ENCODE measurements around the gene FAM163B. TPM values are rescaled to one million over a fixed set of nuclear protein-coding genes. Genes with fewer than 3 reads are reported as not detected.

FAM163B gene
- under 1 TPM; 0.25 to 0.38 (median 0.33) TPM for polyA plus RNA-seq (ENCODE audit: insufficient read length in 3 of 3)
- long read RNA-seq, donor 1 = 0 reads
- long read RNA-seq, donor 2 = 0 reads
- long read RNA-seq, donor 3 = 0 reads
- long read RNA-seq, donor 4 = 0 reads
- long read RNA-seq, donor 5 = 0 reads
- long read RNA-seq, donor 6 = 0 reads
- long read RNA-seq, donor 7 = 0 reads
- long read RNA-seq, donor 8 = 0 reads
- long read RNA-seq, donor 9 = 0 reads
- long read RNA-seq, donor 10 = 0 reads
- long read RNA-seq, donor 11 = 0 reads
- long read RNA-seq, donor 12 = 0 reads
- long read RNA-seq, donor 13 = 0 reads
- long read RNA-seq, donor 14 = 0 reads
- long read RNA-seq, donor 15 = 0 reads
- long read RNA-seq, donor 16 = 0 reads

DNA sequence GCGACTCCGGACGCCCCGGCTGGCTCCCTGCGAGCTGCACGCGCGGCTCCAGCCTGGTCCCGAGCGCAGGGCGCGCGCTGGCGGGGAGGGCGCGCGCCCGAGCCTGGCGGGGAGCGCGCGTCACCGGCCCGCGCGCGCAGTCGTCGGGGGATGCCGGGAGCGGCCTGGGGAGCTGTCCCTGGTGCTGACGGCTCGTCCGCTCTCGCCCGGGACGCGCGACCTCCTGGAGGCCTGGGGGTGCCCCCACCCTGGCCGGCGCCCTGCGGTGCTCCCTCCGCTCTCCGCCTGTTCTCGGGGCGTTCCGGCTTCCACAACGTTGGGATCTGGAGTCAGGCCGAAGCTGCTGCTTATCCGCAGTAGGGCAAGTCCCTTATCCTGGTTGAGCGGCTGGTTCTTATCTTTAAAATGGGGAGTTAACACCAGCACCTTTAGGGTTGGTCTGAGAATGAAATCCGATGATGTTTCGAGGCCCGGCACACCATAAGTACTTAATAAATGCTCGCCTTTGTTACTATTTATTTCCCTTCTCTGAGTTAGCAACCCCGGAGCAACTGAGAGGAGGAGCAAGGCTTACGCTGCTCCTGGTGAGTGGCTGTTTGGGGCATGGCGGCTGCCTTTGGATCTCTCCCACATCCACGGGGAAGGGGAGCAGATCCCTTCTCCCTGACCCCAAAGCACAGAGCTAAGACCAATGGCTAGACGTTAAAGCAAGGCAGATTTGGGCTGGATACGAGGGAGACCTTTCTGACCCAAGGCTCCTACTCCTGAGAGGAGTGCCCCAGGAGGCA is at the start of gene FAM163B:
FAM163B (minus strand) TSS at position 79 of the 788 bp plus-strand sequence. CDS start 29,166 bp downstream, outside the sequence.
- no peak for DNase-seq

DNA sequence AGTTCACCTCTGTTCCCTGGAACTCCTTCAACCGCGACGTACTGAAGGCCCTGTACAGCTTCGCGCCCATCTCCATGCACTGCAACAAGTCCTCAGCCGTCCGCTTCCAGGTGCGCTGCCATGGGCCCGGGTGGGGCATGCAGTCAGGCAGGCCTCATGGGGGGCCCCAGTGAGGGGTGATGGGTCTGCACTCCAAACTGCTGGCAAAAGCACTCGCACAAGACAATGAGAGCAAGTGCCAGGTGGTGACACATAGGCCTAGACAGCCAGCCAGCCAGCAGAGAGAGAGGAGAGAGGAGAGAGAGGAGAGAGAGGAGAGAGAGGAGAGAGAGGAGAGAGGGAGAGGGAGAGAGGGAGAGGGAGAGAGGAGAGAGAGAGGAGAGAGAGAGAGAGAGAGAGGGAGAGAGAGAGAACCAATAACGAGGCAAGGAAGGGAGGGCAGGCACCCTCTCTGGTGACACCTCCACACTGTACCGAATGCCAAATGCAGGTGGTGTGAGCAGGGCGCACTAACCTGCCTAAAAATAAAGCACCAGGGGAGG is 48.0 kb upstream of the FAM163B start:
- DNase-seq = no peak

DNA sequence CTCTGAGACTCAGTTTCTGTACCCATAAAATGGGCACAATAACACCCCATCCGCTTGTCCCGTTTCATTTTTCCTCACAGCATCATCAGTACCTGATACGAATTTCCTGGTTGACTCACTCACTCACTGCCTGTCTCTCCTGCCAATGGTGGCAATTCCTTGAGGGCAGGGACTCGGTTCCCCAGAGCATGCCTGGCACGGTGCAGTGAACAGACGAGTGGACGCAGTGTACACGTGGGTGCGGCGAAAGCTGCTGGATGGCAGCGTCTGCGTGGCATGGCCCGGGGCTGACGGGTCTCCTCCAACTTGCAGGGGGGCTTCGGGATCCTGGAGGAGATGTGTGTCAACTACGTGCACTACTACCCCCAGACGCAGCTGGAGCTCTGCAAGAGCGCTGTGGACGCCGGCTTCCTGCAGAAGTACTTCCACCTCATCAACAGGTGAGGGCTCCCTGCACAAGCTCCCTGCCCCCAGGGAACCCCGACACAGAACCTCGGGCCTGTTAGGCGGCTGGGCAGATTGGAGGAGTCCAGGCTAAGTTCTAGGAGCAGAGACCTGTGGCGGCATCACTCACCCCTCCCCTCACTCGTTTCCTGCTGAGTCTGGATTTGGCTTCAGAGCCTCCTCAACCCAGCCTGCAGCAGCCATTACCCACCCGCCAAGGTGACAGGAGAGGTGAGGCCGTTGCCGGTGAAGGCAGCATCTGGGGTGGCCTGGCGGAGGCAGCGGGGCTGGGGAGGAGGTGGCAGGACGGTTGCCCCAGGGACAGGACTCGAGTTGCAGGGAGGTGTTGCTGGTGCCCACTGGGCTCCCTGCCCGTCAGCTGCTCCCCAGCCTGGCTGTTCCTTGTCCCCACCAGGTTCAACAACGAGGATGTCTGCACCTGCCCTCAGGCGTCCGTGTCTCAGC is 47.3 kb upstream of the FAM163B start:
- no peak for DNase-seq

DNA sequence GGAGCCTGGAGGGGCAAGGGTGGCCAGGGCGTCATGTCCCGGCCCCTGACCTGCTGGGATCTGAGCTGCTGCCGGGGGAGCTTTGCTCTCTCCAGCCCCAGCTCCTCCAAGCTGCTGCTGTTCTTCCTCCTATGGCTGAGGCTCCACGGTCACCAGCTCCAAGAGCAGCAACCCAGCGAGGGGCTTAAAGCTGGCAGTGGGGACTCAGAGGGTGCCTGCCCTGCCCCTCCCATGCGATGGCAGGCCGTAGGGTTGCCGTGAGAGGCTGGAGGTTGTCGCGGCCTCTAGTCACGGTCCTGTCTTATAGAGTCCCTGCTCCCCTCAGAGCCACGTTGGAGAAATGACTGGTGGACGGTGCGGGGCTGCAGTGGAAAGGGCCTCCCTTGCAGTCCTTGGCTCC is 46.5 kb upstream of the FAM163B start:
- DNase-seq = no peak

DNA sequence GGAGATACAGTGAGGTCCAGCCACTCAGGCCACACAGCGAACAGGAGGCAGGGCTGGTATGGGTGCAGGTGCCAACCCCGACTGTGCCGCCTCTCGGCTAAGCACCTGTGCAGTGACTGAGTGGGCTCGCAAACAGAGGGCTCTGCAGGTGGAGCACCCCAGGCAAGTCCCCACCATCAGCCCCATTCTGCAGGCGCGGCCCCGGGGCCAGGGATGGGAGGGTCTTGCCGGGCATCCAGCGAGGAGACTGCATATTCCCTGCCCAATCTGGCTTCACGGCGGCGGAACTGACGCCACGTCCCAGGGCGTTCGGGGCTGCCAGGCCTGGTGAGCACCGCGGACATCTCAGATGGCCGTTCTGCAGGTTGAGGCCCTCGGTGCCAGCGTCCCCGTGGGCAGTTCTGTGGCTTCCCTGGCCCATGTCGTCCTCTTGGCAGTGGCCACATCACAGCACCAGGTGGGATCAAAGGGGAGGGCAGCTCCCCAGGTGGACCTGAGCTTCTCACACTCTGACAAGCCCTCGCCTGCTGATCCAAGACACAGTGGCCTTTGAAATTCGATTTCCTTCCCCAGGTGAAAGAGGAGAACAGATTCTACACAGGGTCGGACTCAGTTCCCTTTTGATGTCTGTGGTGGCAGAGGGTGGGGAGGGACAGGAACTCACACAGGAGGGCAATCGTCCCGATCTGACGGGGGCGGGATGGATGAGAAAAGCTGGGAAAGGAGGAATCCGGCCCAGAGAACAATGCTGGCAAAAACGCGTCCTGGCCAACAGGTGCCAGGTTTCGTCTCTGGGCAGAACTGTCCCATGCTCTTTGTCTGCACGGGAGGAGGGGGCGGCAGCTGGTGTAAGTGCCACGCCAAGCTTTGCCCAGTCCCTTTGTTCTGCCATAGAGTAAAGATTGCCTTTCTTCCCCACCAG is 45.8 kb upstream of the FAM163B start:
- no peak for DNase-seq

DNA sequence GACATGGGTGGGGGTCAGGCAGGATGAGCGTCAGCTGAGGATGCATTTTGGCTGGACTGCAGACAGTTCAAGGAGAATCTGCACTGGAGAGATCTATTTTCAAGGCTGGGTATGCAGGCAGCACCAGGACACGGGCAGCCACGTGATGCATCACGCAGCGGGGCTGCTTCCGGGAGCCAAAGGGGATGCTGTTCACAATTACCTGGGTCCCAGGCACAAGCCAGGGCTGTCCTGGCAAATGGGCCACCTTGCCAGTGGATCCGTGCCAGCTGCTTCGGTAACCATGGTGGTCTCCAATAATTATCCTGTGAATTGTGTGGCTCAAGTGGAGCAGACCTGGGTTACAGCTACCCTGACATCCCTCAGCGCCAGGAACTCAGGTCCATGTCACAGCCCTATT is 44.4 kb upstream of the FAM163B start:
- DNase-seq = no peak

DNA sequence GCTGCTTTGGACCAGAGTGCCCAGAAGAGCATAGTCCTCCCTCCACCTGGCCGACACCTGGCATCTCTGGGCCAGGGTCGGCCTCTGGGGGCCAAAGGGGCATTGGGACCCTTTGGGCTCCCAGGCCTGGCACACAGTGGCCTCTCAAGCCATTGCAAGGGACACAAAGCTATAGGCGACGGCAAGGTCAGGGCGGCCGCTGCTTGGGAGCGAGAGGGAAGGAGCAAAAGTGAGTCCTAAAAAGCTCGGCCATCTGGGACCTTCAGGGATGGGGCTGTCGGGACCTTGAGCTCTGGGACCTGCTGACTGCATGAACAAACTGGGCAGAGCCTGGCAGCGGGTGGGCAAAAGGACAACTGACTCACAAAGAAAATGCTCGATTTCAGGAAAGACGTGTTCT is 40.8 kb upstream of the FAM163B start:
- DNase-seq = no peak

DNA sequence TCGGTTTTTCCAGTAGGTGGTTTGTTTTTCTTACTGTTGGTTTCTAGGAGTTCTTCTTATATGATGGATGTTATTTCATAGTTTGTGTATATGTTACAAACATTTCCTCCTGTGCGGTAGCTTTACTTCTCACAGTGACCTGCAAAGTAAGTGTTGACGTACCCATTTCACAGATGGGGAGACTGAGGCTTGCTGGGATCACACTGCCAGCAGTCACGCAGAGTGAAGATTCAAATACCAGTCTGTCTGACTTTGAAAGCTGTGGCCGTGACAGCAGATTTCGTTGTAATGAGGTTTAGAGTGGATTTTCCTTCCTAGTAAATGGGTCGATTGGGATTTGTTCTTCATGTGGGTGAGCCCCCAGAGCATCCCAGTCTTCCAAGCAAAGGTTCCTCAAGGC is 40.0 kb upstream of the FAM163B start:
- no peak for DNase-seq

DNA sequence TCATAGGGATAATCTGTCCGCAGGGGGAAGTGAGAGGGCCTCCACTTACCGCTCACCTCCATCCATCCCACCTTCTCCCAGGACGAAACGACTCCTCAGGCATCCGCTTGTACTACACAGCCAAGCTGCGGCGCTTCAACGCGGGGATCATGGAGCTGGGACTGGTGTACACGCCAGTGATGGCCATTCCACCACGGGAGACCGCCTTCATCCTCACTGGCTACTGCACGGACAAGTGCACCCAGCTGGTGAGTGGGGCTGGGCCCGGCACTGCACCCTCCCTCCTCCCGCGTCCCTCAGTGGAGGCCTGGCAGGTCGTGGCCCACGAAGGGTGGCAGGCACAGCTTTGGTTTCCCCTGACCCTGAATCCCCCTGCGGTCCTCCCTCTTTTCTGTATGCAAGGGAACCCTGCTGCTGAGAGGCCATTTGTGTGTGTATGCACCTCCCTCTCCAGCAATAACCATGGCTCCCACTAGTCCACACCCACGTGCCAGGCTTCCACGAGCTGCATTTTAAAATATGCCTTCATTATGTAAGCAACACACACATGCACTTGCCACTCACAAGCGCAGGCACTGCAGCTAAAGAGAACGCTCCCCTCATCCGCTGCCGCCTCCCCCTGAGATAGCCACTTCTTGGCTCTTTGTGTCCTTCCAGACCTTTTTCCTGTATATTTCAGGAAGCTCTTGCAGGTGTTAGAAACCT is 38.7 kb upstream of the FAM163B start:
- no peak for DNase-seq

DNA sequence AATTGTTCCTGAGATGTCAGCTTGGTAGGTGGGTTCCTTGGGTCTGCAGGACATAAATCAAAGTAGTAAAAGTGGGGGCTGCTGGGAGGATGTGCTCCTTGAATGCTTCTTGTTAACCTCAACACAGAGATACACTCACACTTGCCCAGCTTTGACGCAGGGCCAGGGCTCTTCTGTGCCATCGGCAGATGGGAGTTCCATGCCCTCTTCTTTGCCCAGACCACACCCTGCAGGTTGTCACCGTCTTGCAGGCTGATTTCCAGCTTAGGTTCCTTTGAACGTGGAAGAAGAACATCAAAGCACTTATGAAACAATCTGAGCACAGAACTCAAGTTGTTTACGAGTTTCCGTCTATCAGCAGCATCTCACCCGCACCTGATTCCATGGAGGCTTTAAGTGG is 38.0 kb upstream of the FAM163B start:
- DNase-seq = no peak

DNA sequence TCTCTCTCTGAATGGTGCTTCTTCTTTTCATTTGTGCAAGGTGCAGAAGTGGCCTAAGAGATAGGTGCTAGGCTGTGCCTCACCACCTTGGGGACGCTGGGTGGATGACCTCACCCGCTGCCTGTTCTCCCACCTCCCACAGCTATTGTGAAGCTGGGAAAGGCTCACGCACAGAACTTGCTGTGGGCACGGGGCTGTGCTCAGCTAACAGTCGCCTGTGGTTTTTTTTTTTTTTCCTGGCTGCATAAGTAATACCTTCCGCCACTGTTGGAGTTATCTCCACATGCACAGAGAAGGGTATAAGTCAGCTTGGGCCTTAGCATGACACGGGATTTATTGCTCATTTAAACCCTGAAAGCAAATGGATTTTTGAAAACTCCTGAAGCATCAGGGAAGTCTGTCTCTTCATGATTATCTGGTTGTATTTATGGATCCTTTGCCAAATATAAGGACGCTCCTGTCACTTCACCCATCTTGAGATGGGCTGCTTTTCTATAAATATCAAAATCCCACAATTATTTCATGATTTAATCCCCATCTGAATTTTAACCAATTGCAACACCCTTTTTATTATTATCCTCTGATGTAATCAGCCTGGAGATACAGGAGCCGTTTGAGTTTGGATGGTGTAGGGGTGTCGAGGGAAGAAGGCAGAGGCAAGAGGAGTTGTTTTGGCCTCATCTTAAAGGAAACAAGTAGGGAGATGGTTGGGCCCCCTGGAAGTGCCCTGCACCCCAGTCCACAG is 36.0 kb upstream of the FAM163B start:
- no peak for DNase-seq

DNA sequence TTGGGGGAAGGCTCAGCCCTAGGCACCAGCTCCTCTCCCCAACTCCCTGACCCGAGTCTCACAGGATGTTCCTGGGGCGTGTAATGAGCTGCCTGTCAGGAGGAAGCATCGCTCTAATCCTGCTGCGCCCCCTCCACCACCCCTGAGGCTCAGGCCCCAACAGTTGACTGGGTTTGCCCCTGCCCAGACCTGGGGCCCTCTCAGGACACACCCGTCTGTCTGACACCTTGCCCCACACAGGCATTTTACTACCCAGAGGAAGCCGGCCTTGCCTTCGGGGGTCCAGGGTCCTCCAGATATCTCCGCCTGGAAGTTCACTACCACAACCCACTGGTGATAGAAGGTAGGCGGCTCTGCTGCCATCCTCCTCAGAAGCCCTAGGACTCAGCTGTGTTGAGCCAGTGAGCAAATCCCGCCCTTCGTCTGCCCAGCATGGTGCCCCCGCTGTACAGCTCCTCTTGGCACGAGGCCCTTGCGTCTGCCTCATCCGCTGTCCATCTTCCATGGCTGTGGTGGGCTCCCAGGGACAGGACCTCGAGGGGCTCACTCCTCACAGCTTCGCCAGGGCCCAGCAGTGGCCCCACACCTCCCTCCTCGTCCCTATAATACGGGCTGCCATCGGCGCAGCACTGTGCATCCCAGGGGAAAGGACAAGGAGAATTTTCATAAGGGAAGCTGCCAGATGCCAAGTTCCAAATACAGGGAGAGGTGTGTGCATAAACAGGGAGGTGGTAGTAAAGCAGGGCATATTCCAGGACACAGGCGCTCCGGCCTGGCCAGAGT is 35.0 kb upstream of the FAM163B start:
- DNase-seq = no peak

DNA sequence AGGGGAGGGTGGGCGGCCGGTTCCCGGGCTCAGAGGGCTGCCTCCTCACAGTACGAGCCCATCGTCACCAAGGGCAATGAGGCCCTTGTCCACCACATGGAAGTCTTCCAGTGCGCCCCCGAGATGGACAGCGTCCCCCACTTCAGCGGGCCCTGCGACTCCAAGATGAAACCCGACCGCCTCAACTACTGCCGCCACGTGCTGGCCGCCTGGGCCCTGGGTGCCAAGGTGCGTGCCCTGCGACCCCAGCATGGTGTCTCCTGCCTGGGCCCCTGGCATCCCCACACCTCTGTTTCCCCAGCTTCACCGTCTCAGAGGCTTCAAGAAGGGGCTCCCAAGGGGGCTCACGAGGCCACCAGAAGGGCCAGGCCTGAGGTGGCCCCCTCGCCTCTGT is 34.2 kb upstream of the FAM163B start:
- no peak for DNase-seq

DNA sequence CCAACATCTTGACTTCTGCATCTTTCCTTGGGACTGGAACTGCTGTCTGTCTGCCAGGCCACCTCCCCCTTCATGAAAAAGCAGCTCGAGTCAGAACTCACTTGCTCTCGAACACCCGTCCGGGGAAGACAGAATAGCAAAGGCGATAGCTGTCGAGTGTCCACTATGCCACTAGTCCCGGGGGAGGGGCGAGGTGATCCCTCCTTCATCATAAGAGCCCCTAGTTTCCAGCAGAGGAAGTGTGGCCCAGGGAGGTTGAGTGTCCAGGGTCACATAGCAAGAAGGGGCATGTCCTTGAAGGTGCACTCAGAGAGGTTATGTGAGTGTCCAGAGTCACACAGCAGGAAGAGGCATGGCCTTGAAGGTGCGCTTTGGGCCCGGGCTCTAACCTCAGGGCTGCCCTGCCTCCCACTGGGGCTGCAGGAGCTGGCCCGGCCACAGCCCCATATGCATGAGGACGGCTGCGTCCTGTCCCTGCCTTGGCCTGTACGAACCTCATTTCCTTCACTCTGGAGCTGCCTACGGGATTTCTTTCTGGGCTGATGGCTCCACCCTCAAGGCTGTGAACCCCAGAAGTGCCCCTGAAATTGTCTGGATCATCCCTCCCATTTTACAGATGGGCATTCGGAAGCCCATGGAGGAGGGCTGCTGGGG is 33.6 kb upstream of the FAM163B start:
- no peak for DNase-seq

DNA sequence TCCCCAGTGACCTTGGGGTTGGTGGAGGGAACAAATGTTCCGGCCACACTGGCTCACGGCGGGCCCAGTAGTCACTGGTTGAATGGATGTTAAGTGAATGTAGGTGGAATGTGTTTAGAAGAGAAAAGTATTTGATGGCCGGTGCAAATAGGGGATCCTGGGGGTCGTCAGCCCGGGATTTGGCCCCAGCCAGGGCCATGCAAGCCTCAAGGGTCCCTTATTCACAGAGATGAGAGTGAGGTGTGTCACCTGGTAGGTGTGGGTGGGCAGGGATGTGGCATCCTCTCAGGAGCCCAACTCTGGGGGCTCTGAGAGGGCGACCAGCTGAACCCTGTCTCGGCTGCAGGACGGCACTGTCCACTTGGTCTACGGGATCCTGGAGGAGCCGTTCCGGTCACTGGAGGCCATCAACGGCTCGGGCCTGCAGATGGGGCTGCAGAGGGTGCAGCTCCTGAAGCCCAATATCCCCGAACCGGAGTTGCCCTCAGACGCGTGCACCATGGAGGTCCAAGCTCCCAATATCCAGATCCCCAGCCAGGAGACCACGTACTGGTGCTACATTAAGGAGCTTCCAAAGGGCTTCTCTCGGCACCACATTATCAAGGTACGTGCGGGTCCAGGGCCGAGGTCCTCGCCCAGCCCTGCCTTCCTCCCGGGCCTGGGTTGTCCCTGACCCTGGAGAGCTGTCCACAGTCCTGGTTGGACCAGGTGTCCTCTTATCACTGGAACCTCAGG is 32.8 kb upstream of the FAM163B start:
- no peak for DNase-seq

DNA sequence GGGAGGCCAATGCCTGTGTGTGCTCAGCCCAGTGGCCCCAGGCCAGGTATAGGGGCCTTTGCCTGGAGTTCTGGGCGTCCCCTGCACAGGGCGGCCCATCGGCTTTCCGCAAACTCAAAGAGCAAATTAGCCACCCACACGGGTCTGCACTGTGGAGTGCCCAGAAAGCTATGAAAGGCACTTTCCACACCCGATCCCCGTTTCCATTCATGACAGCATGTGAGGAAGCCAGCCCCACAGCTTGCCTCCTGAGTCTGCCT is 32.1 kb upstream of the FAM163B start:
- no peak for DNase-seq

DNA sequence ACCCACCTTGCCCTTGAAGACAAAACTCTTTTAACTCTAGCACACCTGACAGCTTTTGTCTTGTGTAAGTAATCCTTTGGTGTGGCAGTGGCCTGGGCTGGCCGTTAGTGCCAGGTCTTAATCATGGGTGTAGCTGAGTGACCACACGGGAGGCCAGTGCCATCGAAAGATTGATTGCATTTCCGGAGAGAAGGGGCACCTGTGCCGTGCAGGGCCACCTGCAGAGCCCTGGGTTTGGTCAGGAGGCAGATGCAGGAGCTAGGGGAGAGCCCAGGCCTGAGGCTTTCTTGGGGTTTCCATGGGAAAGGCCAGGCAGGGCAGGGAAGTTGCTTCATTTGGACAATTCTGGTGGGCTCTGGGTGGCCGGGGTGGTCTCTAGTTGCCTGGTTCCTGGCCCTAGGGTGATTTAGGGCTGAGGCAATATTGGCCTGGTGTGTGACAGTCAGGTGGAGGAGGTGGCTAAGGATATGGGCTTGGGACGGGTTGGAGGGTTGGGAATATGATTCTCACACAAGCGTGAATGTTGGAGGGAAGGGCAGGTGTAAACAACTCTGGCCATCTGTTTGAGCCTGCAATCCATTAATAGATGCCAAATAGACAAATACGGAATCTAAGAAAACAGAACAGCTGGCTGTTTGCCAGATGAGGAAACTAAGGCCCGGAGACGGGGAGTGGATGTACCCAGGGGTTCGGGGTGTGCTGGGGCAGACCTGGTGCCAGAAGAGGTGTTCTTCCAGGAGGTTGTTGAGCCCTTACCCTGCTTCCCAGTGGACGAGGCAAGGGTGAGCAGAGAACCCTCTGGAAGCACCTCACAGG is 31.6 kb upstream of the FAM163B start:
- DNase-seq = no peak
